ENCODE measurements around the gene SIPA1L3. TPM values are rescaled to one million over a fixed set of nuclear protein-coding genes. Genes with fewer than 3 reads are reported as not detected.
"Not testable (repeated sequence)": the region's sequence is repeated elsewhere in the genome, so short reads cannot be mapped to it uniquely, and the experiment has no call there.

Gene SIPA1L3
- total and polyA plus RNA-seq, 12 donors = 2.8 to 24.2 (median 12.3) TPM

DNA sequence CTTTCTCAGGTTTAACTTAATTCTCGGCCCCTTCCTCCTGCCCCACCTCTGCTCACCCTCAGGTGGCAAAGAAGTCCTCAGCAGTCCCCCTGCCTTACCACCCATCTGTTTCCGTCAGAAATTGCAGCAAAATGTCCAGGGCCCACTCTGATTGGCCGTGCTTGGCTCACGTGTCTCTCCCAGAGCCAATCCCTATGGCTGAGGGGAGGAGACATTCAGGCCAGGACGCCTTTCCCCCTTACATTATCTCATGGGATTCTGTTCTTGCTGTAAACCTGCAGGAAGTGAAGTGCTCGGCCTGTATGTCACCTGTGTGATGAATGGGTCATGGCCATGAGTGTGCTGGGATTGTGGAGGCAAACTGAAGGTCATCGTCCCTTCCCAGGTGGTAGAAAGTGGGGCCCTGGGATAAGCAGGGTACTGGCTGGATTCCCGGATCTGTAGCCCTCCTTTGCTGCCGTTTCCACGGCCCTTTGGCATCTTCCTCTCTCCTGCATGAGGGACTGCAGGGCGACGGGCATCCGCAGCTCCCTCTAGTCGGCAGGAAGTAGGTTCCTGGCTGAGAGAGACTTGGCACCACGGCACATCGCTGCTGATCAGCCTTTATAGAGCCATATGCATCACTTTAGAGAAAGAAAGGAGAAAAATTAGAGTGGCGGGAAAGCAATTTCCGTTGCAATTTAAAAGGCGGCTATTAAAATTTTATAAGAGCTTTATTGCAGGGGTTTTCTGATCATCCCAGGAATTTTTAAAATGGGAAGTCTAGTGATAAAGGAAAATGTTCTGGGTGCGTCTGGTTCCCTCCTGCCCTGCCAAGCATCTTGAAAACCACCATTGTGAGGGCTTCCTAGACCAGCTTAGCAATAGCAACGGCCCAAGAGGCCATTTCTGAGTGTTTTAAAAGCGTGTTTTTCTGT, 118.2 kb downstream of the SIPA1L3 start:
- peaks cover 0 to 25% (median 15%) of the 10 kb centered on the region in 9 donors for H3K4me1 ChIP-seq
- no peak overlapping the region for H3K4me3 ChIP-seq
- WGBS, 2 donors = 87% methylated on average over 22 of the region's 22 CpGs
- ATAC-seq (no peak), DNase-seq (no peak)
- intact Hi-C loops (cut with DNase I) = no loop called here
- no peaks in the 10 kb centered on the region for H3K27me3 ChIP-seq
- TF ChIP-seq, protein P1, sequence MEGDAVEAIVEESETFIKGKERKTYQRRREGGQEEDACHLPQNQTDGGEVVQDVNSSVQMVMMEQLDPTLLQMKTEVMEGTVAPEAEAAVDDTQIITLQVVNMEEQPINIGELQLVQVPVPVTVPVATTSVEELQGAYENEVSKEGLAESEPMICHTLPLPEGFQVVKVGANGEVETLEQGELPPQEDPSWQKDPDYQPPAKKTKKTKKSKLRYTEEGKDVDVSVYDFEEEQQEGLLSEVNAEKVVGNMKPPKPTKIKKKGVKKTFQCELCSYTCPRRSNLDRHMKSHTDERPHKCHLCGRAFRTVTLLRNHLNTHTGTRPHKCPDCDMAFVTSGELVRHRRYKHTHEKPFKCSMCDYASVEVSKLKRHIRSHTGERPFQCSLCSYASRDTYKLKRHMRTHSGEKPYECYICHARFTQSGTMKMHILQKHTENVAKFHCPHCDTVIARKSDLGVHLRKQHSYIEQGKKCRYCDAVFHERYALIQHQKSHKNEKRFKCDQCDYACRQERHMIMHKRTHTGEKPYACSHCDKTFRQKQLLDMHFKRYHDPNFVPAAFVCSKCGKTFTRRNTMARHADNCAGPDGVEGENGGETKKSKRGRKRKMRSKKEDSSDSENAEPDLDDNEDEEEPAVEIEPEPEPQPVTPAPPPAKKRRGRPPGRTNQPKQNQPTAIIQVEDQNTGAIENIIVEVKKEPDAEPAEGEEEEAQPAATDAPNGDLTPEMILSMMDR (IDR thresholded peaks at IDR 0.05) = no peak
- H3K36me3 ChIP-seq = peaks cover 0 to 13% (median 0%) of the 10 kb centered on the region in 9 donors
- no peak overlapping the region for H3K27ac ChIP-seq
- no peaks in the 10 kb centered on the region for H3K9me3 ChIP-seq

DNA sequence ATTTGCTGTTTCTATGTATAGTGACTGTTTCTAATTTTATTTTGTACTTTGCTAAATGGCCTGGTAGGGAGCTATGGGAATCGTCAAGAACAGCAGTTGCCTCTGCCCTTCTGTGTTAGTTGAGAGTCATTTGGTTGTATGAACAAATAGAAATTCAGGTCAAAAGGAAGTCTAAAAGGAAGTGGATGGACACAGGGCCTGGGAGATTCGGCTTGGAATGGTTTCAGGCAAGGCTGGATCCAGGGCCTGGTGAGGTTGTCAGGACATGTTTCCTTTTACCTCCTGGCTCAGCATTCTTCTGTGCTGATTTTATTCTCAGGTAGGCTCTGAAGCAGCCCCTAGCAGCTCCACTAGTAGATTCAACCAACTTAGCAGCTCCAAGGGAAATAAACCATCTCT, 118.9 kb downstream of the SIPA1L3 start:
- Histone ChIP-seq H3K4me1 (peaks cover 0 to 24% (median 15%) of the 10 kb centered on the region in 9 donors), H3K36me3 (peaks cover 0 to 17% (median 0%) of the 10 kb centered on the region in 9 donors), H3K27ac (no peak overlapping the region), H3K27me3 (no peaks in the 10 kb centered on the region), H3K4me3 (no peak overlapping the region), H3K9me3 (peaks cover 0 to 3% (median 0%) of the 10 kb centered on the region in 11 donors)
- TF ChIP-seq, protein P1 (IDR thresholded peaks at IDR 0.05) = no peak
- DNase-seq (no peak), ATAC-seq (no peak)
- intact Hi-C loops (cut with DNase I) = no loop called here
- 69 to 80% methylated on average over 2 of the region's 2 CpGs for WGBS, 2 donors

DNA sequence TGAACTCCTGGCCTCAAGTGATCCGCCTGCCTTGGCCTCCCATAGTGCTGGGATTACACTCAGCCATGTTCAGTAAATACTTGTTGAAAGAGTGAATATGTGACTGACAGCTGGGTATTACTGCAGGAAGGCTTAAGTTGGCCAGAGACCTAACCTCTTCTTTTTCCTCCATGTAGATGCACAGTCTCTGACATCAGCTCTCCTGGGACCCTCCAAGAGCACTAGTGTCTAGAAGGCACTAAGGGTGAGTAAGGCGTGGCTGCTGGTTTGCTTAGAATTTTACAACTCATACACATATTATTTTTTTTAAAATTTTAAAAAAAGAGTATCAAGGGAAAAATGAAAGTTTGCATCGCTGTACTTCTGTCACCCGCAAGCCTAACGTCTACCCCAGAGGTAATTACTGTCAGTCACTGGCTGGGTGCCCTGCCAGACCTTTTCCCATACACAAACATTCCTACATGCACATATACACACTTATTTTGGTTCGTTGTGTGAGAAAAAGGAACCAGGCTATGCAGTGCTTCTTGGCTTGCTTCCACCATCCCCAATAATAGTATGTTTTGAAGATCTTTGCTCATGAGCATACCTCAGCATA, 122.0 kb downstream of the SIPA1L3 start:
- Histone ChIP-seq H3K9me3 (peaks cover 0 to 3% (median 0%) of the 10 kb centered on the region in 11 donors), H3K27me3 (no peaks in the 10 kb centered on the region), H3K36me3 (peaks cover 0 to 17% (median 0%) of the 10 kb centered on the region in 9 donors), H3K4me3 (no peak overlapping the region), H3K4me1 (peaks cover 0 to 19% (median 0%) of the 10 kb centered on the region in 9 donors), H3K27ac (no peak overlapping the region)
- 72 to 80% methylated on average over 6 of the region's 6 CpGs for WGBS, 2 donors
- ATAC-seq (no peak), DNase-seq (no peak)
- intact Hi-C loops (cut with DNase I) = no loop called here
- TF ChIP-seq, protein P1 (IDR thresholded peaks at IDR 0.05) = no peak

DNA sequence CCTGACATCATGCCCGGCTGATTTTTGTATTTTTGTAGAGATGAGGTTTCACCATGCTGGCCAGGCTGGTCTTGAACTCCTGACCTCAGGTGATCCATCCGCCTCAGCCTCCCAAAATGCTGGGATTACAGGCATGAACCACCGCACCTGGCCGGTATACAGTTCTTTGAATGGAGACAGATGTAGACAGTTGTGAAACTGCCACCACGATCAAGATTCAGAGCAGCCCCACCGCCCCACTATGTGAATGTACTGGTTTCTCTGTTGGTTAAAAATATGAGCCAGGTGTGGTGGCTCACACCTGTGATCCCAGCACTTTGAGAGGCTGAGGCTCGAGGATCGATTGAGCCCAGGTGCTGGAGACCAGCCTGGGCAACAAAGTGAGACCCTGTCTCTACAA, 123.0 kb downstream of the SIPA1L3 start:
- peaks cover 0 to 17% (median 0%) of the 10 kb centered on the region in 9 donors for H3K36me3 ChIP-seq
- H3K4me3 ChIP-seq; H3K27ac ChIP-seq; ATAC-seq; H3K27me3 ChIP-seq; intact Hi-C loops (cut with DNase I); DNase-seq; H3K9me3 ChIP-seq: not testable (repeated sequence)
- 97 to 98% methylated on average over 8 of the region's 8 CpGs for WGBS, 2 donors
- peaks cover 0 to 27% (median 0%) of the 10 kb centered on the region in 9 donors for H3K4me1 ChIP-seq
